Measurements from ENCODE around the gene TSPAN13. TPM values are rescaled to one million over a fixed set of nuclear protein-coding genes. Genes with fewer than 3 reads are reported as not detected.

Gene TSPAN13
- total RNA-seq, 2 donors from 2014 or later: 21.8 to 43.7 TPM

DNA sequence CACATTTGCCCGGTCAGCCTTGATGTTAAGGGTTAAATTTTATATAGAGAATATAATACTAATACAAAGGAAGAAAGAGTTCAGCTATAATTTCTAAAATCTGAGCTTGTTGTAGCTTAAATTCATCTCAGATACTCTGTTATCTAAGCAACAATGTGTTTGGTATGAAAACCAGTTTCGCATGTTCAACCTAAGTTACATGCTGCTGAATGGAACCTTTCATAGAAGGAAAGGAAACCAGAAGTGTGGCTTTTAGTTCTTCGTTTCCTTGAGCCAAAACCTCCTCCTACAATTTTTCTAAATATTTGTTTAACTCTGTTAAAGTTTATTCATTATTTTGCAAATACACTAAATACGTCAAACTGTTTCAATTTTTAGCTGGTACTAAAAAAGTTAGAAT is 32.7 kb downstream of the TSPAN13 start:
- H3K9me3 ChIP-seq: no peaks in the 10 kb centered on the region
- H3K27me3 ChIP-seq (replicated peaks; ENCODE audit: insufficient read depth): no peaks in the 10 kb centered on the region
- no peaks in the 10 kb centered on the region for H3K4me1 ChIP-seq (replicated peaks)
- no peak overlapping the region for H3K4me3 ChIP-seq
- TF ChIP-seq POLR2AphosphoS5 (IDR thresholded peaks at IDR 0.05): no peak
- no peak for TF ChIP-seq POLR2A (IDR thresholded peaks at IDR 0.05)
- TF ChIP-seq, protein P1, sequence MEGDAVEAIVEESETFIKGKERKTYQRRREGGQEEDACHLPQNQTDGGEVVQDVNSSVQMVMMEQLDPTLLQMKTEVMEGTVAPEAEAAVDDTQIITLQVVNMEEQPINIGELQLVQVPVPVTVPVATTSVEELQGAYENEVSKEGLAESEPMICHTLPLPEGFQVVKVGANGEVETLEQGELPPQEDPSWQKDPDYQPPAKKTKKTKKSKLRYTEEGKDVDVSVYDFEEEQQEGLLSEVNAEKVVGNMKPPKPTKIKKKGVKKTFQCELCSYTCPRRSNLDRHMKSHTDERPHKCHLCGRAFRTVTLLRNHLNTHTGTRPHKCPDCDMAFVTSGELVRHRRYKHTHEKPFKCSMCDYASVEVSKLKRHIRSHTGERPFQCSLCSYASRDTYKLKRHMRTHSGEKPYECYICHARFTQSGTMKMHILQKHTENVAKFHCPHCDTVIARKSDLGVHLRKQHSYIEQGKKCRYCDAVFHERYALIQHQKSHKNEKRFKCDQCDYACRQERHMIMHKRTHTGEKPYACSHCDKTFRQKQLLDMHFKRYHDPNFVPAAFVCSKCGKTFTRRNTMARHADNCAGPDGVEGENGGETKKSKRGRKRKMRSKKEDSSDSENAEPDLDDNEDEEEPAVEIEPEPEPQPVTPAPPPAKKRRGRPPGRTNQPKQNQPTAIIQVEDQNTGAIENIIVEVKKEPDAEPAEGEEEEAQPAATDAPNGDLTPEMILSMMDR (IDR thresholded peaks at IDR 0.05): no peak
- H3K36me3 ChIP-seq: no peaks in the 10 kb centered on the region
- H3K27ac ChIP-seq: no peak overlapping the region
- WGBS: 30% methylated on average over 4 of the region's 4 CpGs
- DNase-seq (ENCODE audit: low spot score): no peak
- intact Hi-C loops (cut with DNase I): no loop called here

DNA sequence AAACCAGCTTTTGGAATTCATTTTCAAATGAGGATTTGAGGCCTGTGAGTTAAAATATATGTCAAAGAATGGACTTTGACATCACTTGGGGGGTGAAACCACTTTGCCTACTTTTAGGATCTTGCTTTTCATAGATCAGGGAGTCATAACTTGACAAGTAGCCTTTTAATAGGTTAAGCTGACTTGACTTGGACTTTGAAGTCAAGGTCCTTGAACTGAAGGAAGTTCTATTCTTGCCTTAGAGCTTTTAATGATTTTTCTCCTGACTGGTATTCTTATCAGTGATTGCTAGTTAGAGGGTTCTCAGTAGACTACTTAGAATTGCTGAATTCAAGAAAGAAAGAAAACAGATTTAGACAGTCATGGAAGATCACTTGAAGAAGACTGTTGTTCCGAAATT is 33.6 kb downstream of the TSPAN13 start:
- no peaks in the 10 kb centered on the region for H3K27me3 ChIP-seq (replicated peaks; ENCODE audit: insufficient read depth)
- H3K36me3 ChIP-seq: no peaks in the 10 kb centered on the region
- WGBS: 93% methylated on average over 1 of the region's 1 CpG
- DNase-seq (ENCODE audit: low spot score): no peak
- intact Hi-C loops (cut with DNase I): no loop called here
- H3K4me1 ChIP-seq (replicated peaks): no peaks in the 10 kb centered on the region
- H3K9me3 ChIP-seq: no peaks in the 10 kb centered on the region
- no peak overlapping the region for H3K4me3 ChIP-seq
- H3K27ac ChIP-seq: no peak overlapping the region
- TF ChIP-seq POLR2AphosphoS5 (IDR thresholded peaks at IDR 0.05) (no peak), POLR2A (IDR thresholded peaks at IDR 0.05) (no peak)
- TF ChIP-seq, protein P1 (IDR thresholded peaks at IDR 0.05): no peak

DNA sequence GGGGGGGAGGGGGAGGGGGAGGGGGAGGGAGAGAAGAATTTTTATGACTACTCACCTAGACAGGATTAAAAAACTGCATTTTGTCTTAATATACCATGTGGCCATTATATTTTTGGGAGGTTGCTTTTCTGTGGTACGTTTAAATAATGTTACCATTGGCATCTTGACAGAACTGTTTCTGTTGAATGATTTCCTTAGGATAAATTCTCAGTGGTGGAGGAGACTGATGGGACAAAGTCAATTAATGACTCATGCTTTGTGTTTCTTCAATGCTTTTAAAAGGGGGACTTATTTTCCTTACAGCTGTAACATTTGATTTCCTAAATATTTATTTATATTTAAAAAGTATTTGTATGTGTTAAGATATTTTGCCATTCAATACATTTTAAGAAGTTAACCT is 37.5 kb downstream of the TSPAN13 start:
- no peak for TF ChIP-seq POLR2AphosphoS5 (IDR thresholded peaks at IDR 0.05)
- TF ChIP-seq, protein P1 (IDR thresholded peaks at IDR 0.05): no peak
- TF ChIP-seq POLR2A (IDR thresholded peaks at IDR 0.05): no peak
- intact Hi-C loops (cut with DNase I): no loop called here
- 22% methylated on average over 1 of the region's 1 CpG for WGBS
- Histone ChIP-seq H3K27me3 (replicated peaks; ENCODE audit: insufficient read depth) (no peaks in the 10 kb centered on the region), H3K9me3 (no peaks in the 10 kb centered on the region), H3K4me1 (replicated peaks) (no peaks in the 10 kb centered on the region), H3K27ac (no peak overlapping the region), H3K4me3 (no peak overlapping the region), H3K36me3 (no peaks in the 10 kb centered on the region)
- no peak for DNase-seq (ENCODE audit: low spot score)

DNA sequence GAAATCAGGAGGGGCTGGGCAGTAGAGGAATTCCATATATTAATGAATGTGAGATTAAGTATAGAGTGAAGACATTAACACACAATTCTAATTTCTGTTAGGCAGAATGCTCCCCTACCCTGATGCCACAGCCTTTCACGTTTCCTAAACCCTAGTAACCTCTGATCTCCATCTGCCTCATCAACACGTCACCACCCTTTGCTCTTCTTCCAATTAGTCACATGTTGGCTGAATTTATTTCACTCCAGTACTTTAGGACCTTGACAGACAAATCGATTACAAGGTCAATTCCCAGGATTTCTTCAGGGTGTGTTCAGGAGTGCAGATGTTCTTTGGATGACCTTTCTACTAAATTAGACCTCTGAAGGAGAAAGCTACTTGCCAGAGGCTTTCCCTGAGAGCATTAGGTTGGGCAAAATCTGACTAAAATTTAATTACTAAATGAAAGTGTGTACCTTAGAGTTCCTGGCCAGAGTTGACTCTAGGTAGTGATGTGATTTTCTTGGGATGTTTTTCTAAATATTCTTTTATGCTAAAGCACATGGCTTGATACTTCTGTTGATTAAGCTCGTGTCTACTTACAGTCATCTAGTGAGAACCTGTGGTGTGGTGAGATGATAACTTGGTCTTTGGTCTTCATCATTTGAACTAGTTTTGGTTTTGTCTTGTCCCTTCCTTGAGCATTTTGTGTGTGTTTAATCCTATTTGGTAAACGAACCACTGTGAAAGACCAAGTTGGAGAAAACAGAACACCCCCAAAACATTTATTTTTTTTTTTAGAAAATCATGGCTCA is 38.5 kb downstream of the TSPAN13 start:
- no peaks in the 10 kb centered on the region for H3K4me1 ChIP-seq (replicated peaks)
- 75% methylated on average over 5 of the region's 5 CpGs for WGBS

More for the DNA sequence above, 38.5 kb downstream of the TSPAN13 start:
- no peaks in the 10 kb centered on the region for H3K36me3 ChIP-seq
- H3K9me3 ChIP-seq: no peaks in the 10 kb centered on the region
- no peak for TF ChIP-seq POLR2A (IDR thresholded peaks at IDR 0.05)
- TF ChIP-seq, protein P1 (IDR thresholded peaks at IDR 0.05): no peak
- no peak for TF ChIP-seq POLR2AphosphoS5 (IDR thresholded peaks at IDR 0.05)
- no peaks in the 10 kb centered on the region for H3K27me3 ChIP-seq (replicated peaks; ENCODE audit: insufficient read depth)
- no peak overlapping the region for H3K4me3 ChIP-seq
- DNase-seq (ENCODE audit: low spot score): no peak
- intact Hi-C loops (cut with DNase I): no loop called here
- no peak overlapping the region for H3K27ac ChIP-seq
